GM21423 (cell line): ENCODE measurements around the gene KLHDC8A.
"Not testable (repeated sequence)": the region's sequence is repeated elsewhere in the genome, so short reads cannot be mapped to it uniquely, and the experiment has no call there.

ENCODE experiments used
- ATAC-seq: cut with Tn5 transposase; IDR thresholded peaks from one replicate; pipeline ENCODE4 v1.9.1; 2021; ENCODE audit warnings: mild to moderate bottlenecking, moderate library complexity; ENCODE audit not compliant: unreplicated experiment

KLHDC8A gene

GRCh38 chr1:205356440-205357139 lies at the start of gene KLHDC8A:
Gene KLHDC8A (minus strand): TSS chr1:205356922. CDS start chr1:205343604, 13,318 bp downstream.
- ATAC-seq: no peak

- not testable (repeated sequence) for ATAC-seq
Observed at GRCh38 chr1:205406252-205406651, 49.5 kb upstream of the KLHDC8A start.

- ATAC-seq: not testable (repeated sequence)
Observed at GRCh38 chr1:205404484-205404883, 47.8 kb upstream of the KLHDC8A start.

- no peak for ATAC-seq
Observed at GRCh38 chr1:205398586-205398985, 41.9 kb upstream of the KLHDC8A start.

GRCh38 chr1:205396967-205397616 lies 40.4 kb upstream of the KLHDC8A start:
- ATAC-seq: no peak

- ATAC-seq: no peak
Observed at GRCh38 chr1:205395616-205396015, 38.9 kb upstream of the KLHDC8A start.

GRCh38 chr1:205392650-205393049 lies 35.9 kb upstream of the KLHDC8A start:
- ATAC-seq: no peak

GRCh38 chr1:205391386-205391785 lies 34.7 kb upstream of the KLHDC8A start:
- ATAC-seq: no peak

- no peak for ATAC-seq
Observed at GRCh38 chr1:205387845-205388244, 31.1 kb upstream of the KLHDC8A start.

GRCh38 chr1:205382990-205383389 lies 26.3 kb upstream of the KLHDC8A start:
- ATAC-seq: not testable (repeated sequence)

- no peak for ATAC-seq
Observed at GRCh38 chr1:205382561-205382960, 25.8 kb upstream of the KLHDC8A start.

- ATAC-seq: no peak
Observed at GRCh38 chr1:205381305-205381704, 24.6 kb upstream of the KLHDC8A start.

- ATAC-seq: no peak
Observed at GRCh38 chr1:205380882-205381281, 24.2 kb upstream of the KLHDC8A start.

GRCh38 chr1:205379056-205379455 lies 22.3 kb upstream of the KLHDC8A start:
- no peak for ATAC-seq

GRCh38 chr1:205377355-205377754 lies 20.6 kb upstream of the KLHDC8A start:
- ATAC-seq: no peak

- no peak for ATAC-seq
Observed at GRCh38 chr1:205376739-205377138, 20.0 kb upstream of the KLHDC8A start.

GRCh38 chr1:205375835-205376545 lies 19.3 kb upstream of the KLHDC8A start:
- no peak for ATAC-seq

- no peak for ATAC-seq
Observed at GRCh38 chr1:205374210-205375078, 17.7 kb upstream of the KLHDC8A start.

- no peak for ATAC-seq
Observed at GRCh38 chr1:205373798-205374175, 17.1 kb upstream of the KLHDC8A start.

GRCh38 chr1:205373022-205373797 lies 16.5 kb upstream of the KLHDC8A start:
- no peak for ATAC-seq
